HFF-Myc (cell line): ENCODE results near the gene TM2D1.

Experiments
- DNase-seq: peaks from one replicate; pipeline ENCODE4 v3.0.0-alpha.2; 2011; ENCODE audit warnings: low read depth; ENCODE audit errors: extremely low read depth
- H3K4me3 ChIP-seq: replicated peaks from 2 replicates; pipeline ENCODE4 v1.5.1; 2011; ENCODE audit warnings: low read depth, mild to moderate bottlenecking, control low read depth, low read length
- CTCF ChIP-seq: IDR thresholded peaks from 2 replicates; pipeline ENCODE4 v1.5.1; 2012; ENCODE audit warnings: mild to moderate bottlenecking, low read depth, low read length, control low read depth; ENCODE audit errors: missing control alignments

TM2D1 gene

GRCh38 chr1:61670445-61670844 is 54.5 kb downstream of the TM2D1 start:
- no peak overlapping the region for H3K4me3 ChIP-seq
- DNase-seq, result no peak
- no peak for TF ChIP-seq CTCF

- H3K4me3 ChIP-seq, result no peak overlapping the region
- DNase-seq, result no peak
- no peak for TF ChIP-seq CTCF
Measured at GRCh38 chr1:61670016-61670415, 54.9 kb downstream of the TM2D1 start.

- TF ChIP-seq CTCF, result peak; percentile 20
- H3K4me3 ChIP-seq, result no peak overlapping the region
- no peak for DNase-seq
Measured at GRCh38 chr1:61659061-61659460, 65.9 kb downstream of the TM2D1 start.

GRCh38 chr1:61655453-61655852 is 69.5 kb downstream of the TM2D1 start:
- no peak for TF ChIP-seq CTCF
- no peak overlapping the region for H3K4me3 ChIP-seq
- DNase-seq, result no peak

GRCh38 chr1:61654067-61654466 is 70.9 kb downstream of the TM2D1 start:
- no peak for TF ChIP-seq CTCF
- DNase-seq, result no peak
- H3K4me3 ChIP-seq, result no peak overlapping the region

GRCh38 chr1:61648983-61649742 is 75.8 kb downstream of the TM2D1 start:
- no peak for DNase-seq
- H3K4me3 ChIP-seq, result no peak overlapping the region
- no peak for TF ChIP-seq CTCF

- DNase-seq, result no peak
- H3K4me3 ChIP-seq, result no peak overlapping the region
- TF ChIP-seq CTCF, result no peak
Measured at GRCh38 chr1:61647142-61647541, 77.8 kb downstream of the TM2D1 start.
